ENCODE results near the gene CERCAM. TPM values are rescaled to one million over a fixed set of nuclear protein-coding genes. Genes with fewer than 3 reads are reported as not detected.

The CERCAM gene
- polyA plus RNA-seq, 2 of the 4 experiments (the other 2 are of a cell fraction), result 16.5 to 28.5 TPM

- CTCF ChIA-PET, result interaction anchor here (0.9 to 2.1 kb wide), 5 partner anchors 13 to 44 kb away, joined by 4 to 9 read pairs (median 4); no protein-coding TSS in a partner anchor
- POLR2A ChIA-PET, result no interaction called here
- whole genome bisulfite sequencing (ENCODE audit: missing lambda C conversion rate), result 75% methylated on average over 9 of the region's 9 CpGs
- no peak for DNase-seq (ENCODE audit: low read depth in 1 of 2, low spot score in 1 of 2)
- H3K9me3 ChIP-seq, result no peaks in the 10 kb centered on the region
- H3K27ac ChIP-seq, result no peak overlapping the region
- TF ChIP-seq CHD2 (IDR thresholded peaks at IDR 0.05; ENCODE audit: low read length, partially characterized antibody) (no peak), TFCP2L1 (CRISPR knock-in tag; IDR thresholded peaks at IDR 0.05) (no peak), CBX8 (IDR thresholded peaks at IDR 0.05) (no peak), RAD21 (conservative IDR thresholded peaks at IDR 0.05 in 1 of 2, IDR thresholded peaks at IDR 0.05 in 1 of 2) (no peak), ATOH8 (CRISPR knock-in tag; IDR thresholded peaks at IDR 0.05; ENCODE audit: low read depth) (no peak), ESRRA (IDR thresholded peaks at IDR 0.05; ENCODE audit: borderline replicate concordance, low read length) (no peak), FOSB (CRISPR knock-in tag; IDR thresholded peaks at IDR 0.05) (no peak), HOXB13 (CRISPR knock-in tag; IDR thresholded peaks at IDR 0.05; ENCODE audit: low read depth) (no peak), CBX2 (IDR thresholded peaks at IDR 0.05; ENCODE audit: borderline replicate concordance, low read depth) (no peak), RFX5 (IDR thresholded peaks at IDR 0.05) (no peak), KDM1A (IDR thresholded peaks at IDR 0.05; ENCODE audit: low read depth) (no peak), JUN (IDR thresholded peaks at IDR 0.05) (no peak), MYC (IDR thresholded peaks at IDR 0.05; ENCODE audit: borderline replicate concordance, low read length) (no peak), HOXA7 (CRISPR knock-in tag; IDR thresholded peaks at IDR 0.05) (no peak)
- H3K4me2 ChIP-seq, result no peak overlapping the region
- peaks cover 6% of the 10 kb centered on the region; the same call in 1 of the 3 replicates for H3K4me1 ChIP-seq
- no peak for FAIRE-seq
- ATAC-seq, result no peak
- no peak overlapping the region for H3K4me3 ChIP-seq
Observed at GRCh38 chr9:128406848-128407391, 13.7 kb upstream of the CERCAM start.

- no peak overlapping the region for H3K4me2 ChIP-seq
- H3K27ac ChIP-seq, result no peak overlapping the region
- CTCF ChIA-PET, result interaction anchor here (1.0 to 7.0 kb wide), 6 partner anchors 12 to 113 kb away, joined by 3 to 52 read pairs (median 8); partner anchors contain the start of gene CERCAM
- no peak overlapping the region for H3K4me3 ChIP-seq
- POLR2A ChIA-PET, result no interaction called here
- peaks cover 6% of the 10 kb centered on the region; the same call in 1 of the 3 replicates for H3K4me1 ChIP-seq
- no peak for FAIRE-seq
- whole genome bisulfite sequencing (ENCODE audit: missing lambda C conversion rate), result 89% methylated on average over 26 of the region's 26 CpGs
- no peaks in the 10 kb centered on the region for H3K9me3 ChIP-seq
- no peak for DNase-seq (ENCODE audit: low read depth in 1 of 2, low spot score in 1 of 2)
- no peak for ATAC-seq
- TF ChIP-seq HMGXB4 (CRISPR knock-in tag; IDR thresholded peaks at IDR 0.05; ENCODE audit: borderline replicate concordance), result no peak
- no peak for TF ChIP-seq REST (IDR thresholded peaks at IDR 0.05)
- no peak for TF ChIP-seq JUNB (IDR thresholded peaks at IDR 0.05)
- TF ChIP-seq RARB (CRISPR knock-in tag; IDR thresholded peaks at IDR 0.05), result no peak
- no peak for TF ChIP-seq SMC3 (IDR thresholded peaks at IDR 0.05)
- TF ChIP-seq CHD4 (IDR thresholded peaks at IDR 0.05; ENCODE audit: borderline replicate concordance), result no peak
- TF ChIP-seq USF2 (IDR thresholded peaks at IDR 0.05), result no peak
- no peak for TF ChIP-seq HOXB5 (CRISPR knock-in tag; IDR thresholded peaks at IDR 0.05)
- no peak for TF ChIP-seq MAFK (IDR thresholded peaks at IDR 0.05; ENCODE audit: partially characterized antibody)
- TF ChIP-seq PBX3 (IDR thresholded peaks at IDR 0.05), result no peak
- no peak for TF ChIP-seq ESRRA (IDR thresholded peaks at IDR 0.05; ENCODE audit: borderline replicate concordance, low read length)
- TF ChIP-seq BHLHE40 (IDR thresholded peaks at IDR 0.05; ENCODE audit: low read depth, low read length), result no peak
- TF ChIP-seq E2F6 (IDR thresholded peaks at IDR 0.05; ENCODE audit: borderline replicate concordance, low read depth), result no peak
- TF ChIP-seq MAZ (IDR thresholded peaks at IDR 0.05; ENCODE audit: borderline replicate concordance, low read depth, low read length), result no peak
- no peak for TF ChIP-seq MYC (IDR thresholded peaks at IDR 0.05; ENCODE audit: borderline replicate concordance, low read length)
- TF ChIP-seq POLR2A (IDR thresholded peaks at IDR 0.05; ENCODE audit: low read length), result no peak
- no peak for TF ChIP-seq ZFP36 (IDR thresholded peaks at IDR 0.05; ENCODE audit: borderline replicate concordance, partially characterized antibody)
- TF ChIP-seq ZC3H11A (IDR thresholded peaks at IDR 0.05), result no peak
Observed at GRCh38 chr9:128408963-128409431, 11.7 kb upstream of the CERCAM start.
